IMR-90 (cell line): Measurements from ENCODE around the gene CAMTA1. TPM values are rescaled to one million over a fixed set of nuclear protein-coding genes. Genes with fewer than 3 reads are reported as not detected.

Experiments used
- ATAC-seq: fragments of 200-7000 bp; cut with Tn5 transposase; 2 replicates; pipeline ENCODE4 v1.9.1; 2020; ENCODE audit warnings: low read depth, mild to moderate bottlenecking, moderate library complexity
- BruUV-seq: library from RNA; stranded (reverse); fragments of 400-500 nt; replicated peaks from 2 replicates; lab custom pipeline; 2021; lab: Mats Ljungman, UMichigan
- CTCF ChIA-PET: fragments of 300-600 bp; formaldehyde crosslinking; extraction: SDS; loops from one replicate; lab custom pipeline; 2021; ENCODE audit warnings: antibody characterized with exemption; lab: Yijun Ruan, JAX
- POLR2A ChIA-PET: fragments of 300-600 bp; sonication (Branson Sonifier 250); formaldehyde crosslinking; loops from one replicate; lab custom pipeline; 2022; ENCODE audit warnings: antibody characterized with exemption; ENCODE audit not compliant: unreplicated experiment; lab: Charles Lee
- DNase-seq: peaks from one replicate; pipeline ENCODE4 v3.0.0; 2013
- H2AFZ ChIP-seq: replicated peaks from 2 replicates; pipeline ENCODE3; 2013; ENCODE audit warnings: low read length, mild to moderate bottlenecking; ENCODE audit not compliant: poor library complexity
- H2AK5ac ChIP-seq: 2 replicates; pipeline ENCODE4 v1.6.1; 2013; ENCODE audit warnings: low read depth, low read length, inconsistent platforms
- H2AK9ac ChIP-seq: replicated peaks from 2 replicates; pipeline ENCODE3; 2013; ENCODE audit warnings: mild to moderate bottlenecking, low read depth, low read length, moderate library complexity; ENCODE audit not compliant: poor library complexity
- H2BK120ac ChIP-seq: 2 replicates; pipeline ENCODE4 v1.6.1; 2013; ENCODE audit warnings: low read depth, low read length, inconsistent platforms
- H2BK15ac ChIP-seq: 3 replicates; pipeline ENCODE4 v1.6.1; 2013; ENCODE audit warnings: low read depth, low read length, inconsistent platforms
- H2BK20ac ChIP-seq: 2 replicates; pipeline ENCODE4 v1.6.1; 2013; ENCODE audit warnings: low read depth, mild to moderate bottlenecking, inconsistent platforms, low read length, moderate library complexity
- H2BK5ac ChIP-seq: 2 replicates; pipeline ENCODE4 v1.6.1; 2013; ENCODE audit warnings: mild to moderate bottlenecking, low read depth, low read length, inconsistent platforms; ENCODE audit not compliant: poor library complexity, severe bottlenecking
- H3K14ac ChIP-seq: replicated peaks from 2 replicates; pipeline ENCODE4 v1.6.1; 2013; ENCODE audit warnings: low read depth, low read length, inconsistent platforms
- H3K18ac ChIP-seq: 2 replicates; pipeline ENCODE4 v1.6.1; 2013; ENCODE audit warnings: low read depth, low read length, control low read depth
- H3K23ac ChIP-seq: 2 replicates; pipeline ENCODE4 v1.6.1; 2013; ENCODE audit warnings: low read depth, low read length, inconsistent platforms
- H3K27ac ChIP-seq: 2 replicates; pipeline ENCODE4 v1.5.1; 2013; ENCODE audit warnings: mild to moderate bottlenecking, control low read depth, low read length; ENCODE audit not compliant: insufficient read depth
- H3K27me3 ChIP-seq: 2 replicates; pipeline ENCODE4 v1.6.1; 2013; ENCODE audit warnings: low read length; ENCODE audit not compliant: control insufficient read depth, insufficient read depth
- H3K36me3 ChIP-seq: 2 replicates; pipeline ENCODE4 v1.6.1; 2013; ENCODE audit warnings: low read length, mixed read lengths; ENCODE audit not compliant: control insufficient read depth, insufficient read depth
- H3K4ac ChIP-seq: 2 replicates; pipeline ENCODE4 v1.6.1; 2013; ENCODE audit warnings: low read depth, low read length, inconsistent platforms
- H3K4me1 ChIP-seq: 2 replicates; pipeline ENCODE4 v1.6.1; 2013; ENCODE audit warnings: low read length, mixed read lengths; ENCODE audit not compliant: control insufficient read depth, insufficient read depth
- H3K4me2 ChIP-seq: 2 replicates; pipeline ENCODE4 v1.6.1; 2013; ENCODE audit warnings: low read depth, mild to moderate bottlenecking, control low read depth, low read length, moderate library complexity
- H3K4me3 ChIP-seq: 2 replicates; pipeline ENCODE4 v1.5.1; 2013; ENCODE audit warnings: low read depth, mild to moderate bottlenecking, control low read depth, low read length, moderate library complexity; ENCODE audit not compliant: insufficient read depth
- H3K56ac ChIP-seq: 2 replicates; pipeline ENCODE4 v1.6.1; 2013; ENCODE audit warnings: low read length, inconsistent platforms; ENCODE audit not compliant: insufficient read depth; ENCODE audit errors: extremely low read depth
- H3K79me1 ChIP-seq, 2 experiments: 2 replicates each; pipeline ENCODE4 v1.6.1; 2013; ENCODE audit warnings: low read length in 2 of 2, inconsistent platforms in 1 of 2, low read depth in 1 of 2
- H3K9ac ChIP-seq: 2 replicates; pipeline ENCODE4 v1.6.1; 2013; ENCODE audit warnings: low read depth, low read length, control low read depth
- H3K9me1 ChIP-seq: 2 replicates; pipeline ENCODE4 v1.6.1; 2013; ENCODE audit warnings: low read length, inconsistent platforms; ENCODE audit not compliant: insufficient read depth
- H3K9me3 ChIP-seq: 2 replicates; pipeline ENCODE4 v1.6.1; 2013; ENCODE audit warnings: low read length; ENCODE audit not compliant: control insufficient read depth, insufficient read depth
- H4K20me1 ChIP-seq: 2 replicates; pipeline ENCODE4 v1.6.1; 2013; ENCODE audit warnings: low read length, inconsistent platforms; ENCODE audit not compliant: insufficient read depth
- H4K5ac ChIP-seq: 2 replicates; pipeline ENCODE4 v1.6.1; 2013; ENCODE audit warnings: mild to moderate bottlenecking, low read depth, low read length, control low read depth
- H4K8ac ChIP-seq, 2 experiments: 2 replicates each; pipeline ENCODE4 v1.6.1; 2013; ENCODE audit warnings: low read depth in 2 of 2, low read length in 2 of 2, control low read depth in 1 of 2, inconsistent platforms in 1 of 2
- H4K91ac ChIP-seq: 2 replicates; pipeline ENCODE4 v1.6.1; 2013; ENCODE audit warnings: low read depth, low read length, inconsistent platforms; ENCODE audit not compliant: insufficient read depth
- BHLHE40 ChIP-seq: fragments of 150-350 bp; IDR thresholded peaks from 2 replicates; pipeline ENCODE4 v1.6.1; 2016; ENCODE audit warnings: mild to moderate bottlenecking, low read depth, low read length
- CEBPB ChIP-seq: IDR thresholded peaks from 2 replicates; pipeline ENCODE4 v1.6.1; 2012; ENCODE audit warnings: low read depth, low read length, improper control_type of control experiment
- CHD1 ChIP-seq: IDR thresholded peaks from 2 replicates; pipeline ENCODE4 v1.6.1; 2012; ENCODE audit warnings: low read depth, low read length, improper control_type of control experiment
- FOS ChIP-seq: fragments of 150-350 bp; IDR thresholded peaks from 2 replicates; pipeline ENCODE4 v1.6.1; 2016; ENCODE audit warnings: low read depth, low read length
- MAFK ChIP-seq: IDR thresholded peaks from 2 replicates; pipeline ENCODE4 v1.6.1; 2012; ENCODE audit warnings: low read depth, low read length, improper control_type of control experiment
- MAZ ChIP-seq: IDR thresholded peaks from 2 replicates; pipeline ENCODE4 v1.6.1; 2012; ENCODE audit warnings: low read depth, mild to moderate bottlenecking, low read length, improper control_type of control experiment, moderate library complexity, borderline replicate concordance
- MXI1 ChIP-seq: IDR thresholded peaks from 2 replicates; pipeline ENCODE4 v1.6.1; 2012; ENCODE audit warnings: low read depth, mild to moderate bottlenecking, low read length, moderate library complexity, borderline replicate concordance
- NFE2L2 ChIP-seq: fragments of 150-350 bp; IDR thresholded peaks from 2 replicates; pipeline ENCODE4 v1.6.1; 2016; ENCODE audit warnings: low read depth, mild to moderate bottlenecking, low read length
- POLR2A ChIP-seq: IDR thresholded peaks from 2 replicates; pipeline ENCODE4 v1.6.1; 2012; ENCODE audit warnings: mild to moderate bottlenecking, low read depth, low read length
- RAD21 ChIP-seq: IDR thresholded peaks from 2 replicates; pipeline ENCODE4 v1.6.1; 2012; ENCODE audit warnings: low read length, improper control_type of control experiment
- RCOR1 ChIP-seq: IDR thresholded peaks from 2 replicates; pipeline ENCODE4 v1.6.1; 2012; ENCODE audit warnings: mild to moderate bottlenecking, low read length, improper control_type of control experiment; ENCODE audit not compliant: insufficient replicate concordance
- RFX5 ChIP-seq: IDR thresholded peaks from 2 replicates; pipeline ENCODE4 v1.8.0; 2012; ENCODE audit warnings: low read depth, mild to moderate bottlenecking, low read length, moderate library complexity
- SMC3 ChIP-seq: fragments of 150-350 bp; IDR thresholded peaks from 2 replicates; pipeline ENCODE4 v1.6.1; 2016; ENCODE audit warnings: low read depth, mild to moderate bottlenecking, antibody characterized with exemption, low read length, moderate library complexity
- WGBS, 2 experiments: methylation state at CpG; one replicate each; pipeline versions ENCODE4 v1.1.5 to v1.1.7; 2013; ENCODE audit warnings: missing lambda C conversion rate in 2 of 2; ENCODE audit not compliant: insufficient read length in 1 of 2; ENCODE audit errors: extremely low coverage in 2 of 2; 5-methylcytosine and 5-hydroxymethylcytosine counted together
- dilution Hi-C: fragments of 300-500 bp; cut with HindIII; formaldehyde crosslinking; loops from one replicate; pipeline ENCODE4 v1.14.3; 2018; ENCODE audit warnings: low sequenced_read_pairs; ENCODE audit not compliant: unreplicated experiment
- in situ Hi-C: fragments of 300-500 bp; cut with MboI; formaldehyde crosslinking; loops from 3 replicates; pipeline ENCODE4 v1.14.3; 2019; ENCODE audit warnings: low sequenced_read_pairs, inconsistent platforms, mixed read lengths
- intact Hi-C: fragments of 100-400 bp; cut with micrococcal nuclease; formaldehyde crosslinking; loops from 2 replicates; pipeline ENCODE4 v1.10.0; 2022
- polyA plus RNA-seq, 3 experiments: library from polyadenylated mRNA; depleted of rRNA; stranded (reverse); fragments of >200 nt; gene quantifications; 2 replicates each; pipeline ENCODE4 v1.2.3, GENCODE V29; 2012; ENCODE audit warnings: low replicate concordance in 1 of 3
- total RNA-seq: library from RNA; depleted of rRNA; stranded (reverse); fragments of >200 nt; gene quantifications from 2 replicates; pipeline ENCODE4 v1.2.3, GENCODE V29; 2012
- TF ChIP-seq, protein P1 (sequence below): fragments of 150-350 bp; IDR thresholded peaks from 2 replicates; pipeline ENCODE4 v1.6.1; 2017; ENCODE audit warnings: mild to moderate bottlenecking, antibody characterized with exemption, low read length, low read depth
- TF ChIP-seq, protein P2 (sequence below): conservative IDR thresholded peaks from 2 replicates; pipeline ENCODE4 v1.5.1; 2012; ENCODE audit warnings: mild to moderate bottlenecking, low read depth, low read length, improper control_type of control experiment
- TF ChIP-seq, protein P3 (sequence below): fragments of 150-350 bp; IDR thresholded peaks from 2 replicates; pipeline ENCODE4 v1.6.1; 2016; ENCODE audit warnings: low read depth, mild to moderate bottlenecking, low read length, moderate library complexity, borderline replicate concordance

CAMTA1 gene
- total and polyA plus RNA-seq, 2 of the 4 experiments (the other 2 are of a cell fraction) = 35.5 to 74.3 TPM

DNA sequence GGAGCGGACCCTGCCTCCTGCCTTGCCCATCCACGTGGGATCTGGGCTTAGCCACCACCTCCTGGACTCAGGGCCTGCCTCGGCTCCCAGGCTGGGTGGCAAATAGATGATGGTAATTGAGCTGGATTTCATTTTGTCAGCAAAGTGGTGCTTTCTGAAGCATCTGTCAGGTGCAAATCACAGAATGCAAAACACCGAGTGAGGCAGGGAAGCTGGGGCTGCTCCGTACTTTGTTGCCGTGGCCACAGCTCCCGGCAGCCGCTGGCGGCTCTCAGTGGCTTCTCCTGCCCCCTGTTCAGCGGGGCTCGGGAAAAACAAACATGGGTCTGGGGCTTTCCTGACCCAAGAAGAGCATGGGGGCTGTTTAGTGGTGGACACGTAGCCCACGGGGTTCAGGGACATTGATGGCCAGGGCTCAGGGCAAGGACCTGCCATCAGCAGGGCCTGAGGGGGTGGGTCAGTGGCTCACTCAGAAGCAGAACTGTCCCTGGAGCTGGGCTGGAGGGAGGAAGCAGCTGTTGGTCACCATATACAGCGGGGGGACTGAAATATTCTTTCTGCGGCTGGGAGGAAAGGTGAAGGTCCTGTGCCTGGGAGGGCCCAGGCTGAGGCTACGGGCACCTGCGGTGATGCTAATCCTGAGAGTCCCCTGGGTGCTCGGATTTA, 855.8 kb downstream of the CAMTA1 start:
- intact Hi-C loops (loop anchor here (10.0 kb wide), 2 partner anchors 346 to 936 kb away; partner anchors contain the start of gene DNAJC11), in situ Hi-C loops (loop anchor here (10.0 kb wide), 1 partner anchor 836 kb away; no protein-coding TSS in a partner anchor), dilution Hi-C loops (no loop called here)
- no peak overlapping the region for H2AK5ac ChIP-seq
- no peaks in the 10 kb centered on the region for H4K20me1 ChIP-seq
- no peak overlapping the region for H3K9ac ChIP-seq
- H2AFZ ChIP-seq = no peak overlapping the region
- DNase-seq (no peak), ATAC-seq (no peak)
- ChIA-PET CTCF (no interaction called here), POLR2A (no interaction called here)
- TF ChIP-seq MAZ (no peak), POLR2A (no peak), RFX5 (no peak), BHLHE40 (no peak), RAD21 (no peak), MAFK (no peak), MXI1 (no peak), RCOR1 (no peak), SMC3 (no peak), FOS (no peak), CEBPB (no peak), CHD1 (no peak), NFE2L2 (no peak)
- TF ChIP-seq, protein P1, sequence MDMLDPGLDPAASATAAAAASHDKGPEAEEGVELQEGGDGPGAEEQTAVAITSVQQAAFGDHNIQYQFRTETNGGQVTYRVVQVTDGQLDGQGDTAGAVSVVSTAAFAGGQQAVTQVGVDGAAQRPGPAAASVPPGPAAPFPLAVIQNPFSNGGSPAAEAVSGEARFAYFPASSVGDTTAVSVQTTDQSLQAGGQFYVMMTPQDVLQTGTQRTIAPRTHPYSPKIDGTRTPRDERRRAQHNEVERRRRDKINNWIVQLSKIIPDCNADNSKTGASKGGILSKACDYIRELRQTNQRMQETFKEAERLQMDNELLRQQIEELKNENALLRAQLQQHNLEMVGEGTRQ = no peak
- TF ChIP-seq, protein P2, sequence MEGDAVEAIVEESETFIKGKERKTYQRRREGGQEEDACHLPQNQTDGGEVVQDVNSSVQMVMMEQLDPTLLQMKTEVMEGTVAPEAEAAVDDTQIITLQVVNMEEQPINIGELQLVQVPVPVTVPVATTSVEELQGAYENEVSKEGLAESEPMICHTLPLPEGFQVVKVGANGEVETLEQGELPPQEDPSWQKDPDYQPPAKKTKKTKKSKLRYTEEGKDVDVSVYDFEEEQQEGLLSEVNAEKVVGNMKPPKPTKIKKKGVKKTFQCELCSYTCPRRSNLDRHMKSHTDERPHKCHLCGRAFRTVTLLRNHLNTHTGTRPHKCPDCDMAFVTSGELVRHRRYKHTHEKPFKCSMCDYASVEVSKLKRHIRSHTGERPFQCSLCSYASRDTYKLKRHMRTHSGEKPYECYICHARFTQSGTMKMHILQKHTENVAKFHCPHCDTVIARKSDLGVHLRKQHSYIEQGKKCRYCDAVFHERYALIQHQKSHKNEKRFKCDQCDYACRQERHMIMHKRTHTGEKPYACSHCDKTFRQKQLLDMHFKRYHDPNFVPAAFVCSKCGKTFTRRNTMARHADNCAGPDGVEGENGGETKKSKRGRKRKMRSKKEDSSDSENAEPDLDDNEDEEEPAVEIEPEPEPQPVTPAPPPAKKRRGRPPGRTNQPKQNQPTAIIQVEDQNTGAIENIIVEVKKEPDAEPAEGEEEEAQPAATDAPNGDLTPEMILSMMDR = no peak
- TF ChIP-seq, protein P3, sequence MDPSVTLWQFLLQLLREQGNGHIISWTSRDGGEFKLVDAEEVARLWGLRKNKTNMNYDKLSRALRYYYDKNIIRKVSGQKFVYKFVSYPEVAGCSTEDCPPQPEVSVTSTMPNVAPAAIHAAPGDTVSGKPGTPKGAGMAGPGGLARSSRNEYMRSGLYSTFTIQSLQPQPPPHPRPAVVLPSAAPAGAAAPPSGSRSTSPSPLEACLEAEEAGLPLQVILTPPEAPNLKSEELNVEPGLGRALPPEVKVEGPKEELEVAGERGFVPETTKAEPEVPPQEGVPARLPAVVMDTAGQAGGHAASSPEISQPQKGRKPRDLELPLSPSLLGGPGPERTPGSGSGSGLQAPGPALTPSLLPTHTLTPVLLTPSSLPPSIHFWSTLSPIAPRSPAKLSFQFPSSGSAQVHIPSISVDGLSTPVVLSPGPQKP = no peak
- no peak overlapping the region for H4K8ac ChIP-seq
- no peaks in the 10 kb centered on the region for H3K36me3 ChIP-seq
- no peaks in the 10 kb centered on the region for H3K9me3 ChIP-seq
- H4K91ac ChIP-seq = no peak overlapping the region
- H2BK5ac ChIP-seq = no peak overlapping the region
- peaks cover 8% of the 10 kb centered on the region; the same call in 1 of the 2 replicates for H3K4me1 ChIP-seq
- BruUV-seq = no TSS peak
- H3K27ac ChIP-seq = no peak overlapping the region
- 100% methylated on average over 1 of the region's 18 CpGs; no CpG with 5 or more reads in 1 of the 2 experiments for WGBS, 2 experiments
- H3K4ac ChIP-seq = no peak overlapping the region
- H4K5ac ChIP-seq = no peak overlapping the region
- no peak overlapping the region for H2BK120ac ChIP-seq
- no peaks in the 10 kb centered on the region for H3K79me1 ChIP-seq
- H3K27me3 ChIP-seq = peaks cover 3% of the 10 kb centered on the region; the same call in 1 of the 2 replicates
- H2AK9ac ChIP-seq = peak overlapping the region; percentile 16
- H3K9me1 ChIP-seq = no peaks in the 10 kb centered on the region
- H3K18ac ChIP-seq = no peak overlapping the region
- H3K4me2 ChIP-seq = no peak overlapping the region
- H3K56ac ChIP-seq = no peak overlapping the region
- H2BK15ac ChIP-seq = no peak overlapping the region
- no peak overlapping the region for H3K4me3 ChIP-seq
- no peak overlapping the region for H2BK20ac ChIP-seq
- no peak overlapping the region for H3K14ac ChIP-seq
- H3K23ac ChIP-seq = no peak overlapping the region
